Activated T-cell treated with anti-CD3 and anti-CD28 coated beads, Interleukin-2, amount 50 U/mL, for 24 hours (primary cell): ENCODE results near the gene LRRC36.

Experiments used
- DNase-seq: peaks from one replicate; pipeline ENCODE4 v3.0.0-alpha.2; 2020
- H3K27ac Mint-ChIP-seq: 2 replicates; pipeline ENCODE4 v1.8.0; 2020; ENCODE audit warnings: mild to moderate bottlenecking, mixed read lengths
- H3K27me3 Mint-ChIP-seq: 2 replicates; pipeline ENCODE4 v1.8.0; 2020; ENCODE audit warnings: mixed read lengths
- H3K36me3 Mint-ChIP-seq: 2 replicates; pipeline ENCODE4 v1.8.0; 2020; ENCODE audit warnings: low read depth, mixed read lengths
- H3K4me1 Mint-ChIP-seq: 2 replicates; pipeline ENCODE4 v1.8.0; 2020; ENCODE audit warnings: low read depth, mixed read lengths
- H3K4me3 Mint-ChIP-seq: 2 replicates; pipeline ENCODE4 v1.8.0; 2020; ENCODE audit warnings: mild to moderate bottlenecking, moderate library complexity, mixed read lengths
- H3K9me3 Mint-ChIP-seq: 2 replicates; pipeline ENCODE4 v1.8.0; 2020; ENCODE audit warnings: mixed read lengths

The LRRC36 gene

DNA sequence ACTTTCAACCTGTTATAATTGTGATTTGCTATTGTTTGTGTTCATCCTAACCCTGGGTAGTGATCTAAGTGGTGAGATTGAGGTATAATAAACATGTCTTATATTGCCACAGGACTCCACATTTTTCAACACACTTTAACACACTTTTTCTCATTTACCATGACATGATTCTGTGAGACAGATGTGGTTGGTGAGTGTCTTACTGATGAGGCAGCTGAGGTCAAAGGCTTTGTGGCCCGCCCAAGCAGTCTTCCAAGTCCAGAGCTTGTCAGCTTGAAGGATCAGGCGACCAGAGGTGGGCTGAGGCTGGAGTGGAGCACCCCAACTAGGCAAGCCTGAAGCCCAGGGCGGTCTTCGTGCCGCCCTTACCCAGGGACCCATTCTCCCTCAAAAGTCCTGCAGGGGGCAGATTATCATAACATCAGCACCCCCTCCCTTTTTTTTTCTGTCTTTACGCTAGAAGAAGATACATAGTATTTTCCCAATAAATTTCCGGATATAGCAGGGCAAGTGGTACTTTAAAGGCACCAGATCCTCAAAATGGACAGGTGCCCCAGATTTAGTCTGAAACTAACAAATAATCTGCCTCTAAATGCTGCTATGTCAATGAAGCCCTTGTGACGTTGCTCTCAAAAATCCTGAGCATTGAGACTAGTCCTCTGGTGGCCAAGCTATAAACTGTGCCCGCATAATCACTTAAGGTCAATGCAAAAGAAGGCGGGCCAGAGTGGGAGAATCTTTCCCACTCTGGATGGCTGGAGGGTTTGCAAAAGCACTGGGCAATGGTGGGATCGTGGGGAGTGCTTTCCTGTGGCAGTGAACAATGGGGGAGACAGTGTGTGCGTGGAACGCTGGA is 21.2 kb upstream of the LRRC36 start:
- peaks cover 5% of the 10 kb centered on the region for H3K27me3 Mint-ChIP-seq
- no peak for DNase-seq
- no peaks in the 10 kb centered on the region for H3K36me3 Mint-ChIP-seq
- no peak overlapping the region for H3K4me3 Mint-ChIP-seq
- H3K4me1 Mint-ChIP-seq: peaks cover 19% of the 10 kb centered on the region
- no peaks in the 10 kb centered on the region for H3K9me3 Mint-ChIP-seq
- H3K27ac Mint-ChIP-seq: no peak overlapping the region

DNA sequence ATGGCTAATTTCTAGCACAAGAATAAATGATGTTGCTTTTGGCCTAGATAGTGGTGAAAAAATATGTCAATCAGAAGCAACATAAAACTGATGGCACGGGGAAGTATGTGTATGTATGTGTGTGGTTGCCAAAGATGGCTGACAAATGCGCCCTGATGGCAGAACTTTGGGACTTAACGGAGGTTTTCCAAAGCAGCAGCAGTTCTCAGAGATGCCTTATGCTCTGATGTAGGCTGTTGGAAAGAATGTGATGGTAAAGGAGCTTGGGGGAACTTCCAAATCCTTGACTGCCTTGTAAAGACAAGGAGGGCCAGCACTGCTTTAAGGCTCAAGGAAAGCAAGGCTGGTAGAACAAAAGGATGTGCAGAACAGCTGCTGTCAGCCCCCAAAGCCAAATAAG is 16.1 kb upstream of the LRRC36 start:
- no peak for DNase-seq
- peak overlapping the region; percentile 96 for H3K27ac Mint-ChIP-seq
- no peak overlapping the region for H3K4me3 Mint-ChIP-seq
- H3K36me3 Mint-ChIP-seq: no peaks in the 10 kb centered on the region
- no peaks in the 10 kb centered on the region for H3K9me3 Mint-ChIP-seq
- peaks cover 2% of the 10 kb centered on the region for H3K27me3 Mint-ChIP-seq
- peaks cover 48% of the 10 kb centered on the region for H3K4me1 Mint-ChIP-seq

DNA sequence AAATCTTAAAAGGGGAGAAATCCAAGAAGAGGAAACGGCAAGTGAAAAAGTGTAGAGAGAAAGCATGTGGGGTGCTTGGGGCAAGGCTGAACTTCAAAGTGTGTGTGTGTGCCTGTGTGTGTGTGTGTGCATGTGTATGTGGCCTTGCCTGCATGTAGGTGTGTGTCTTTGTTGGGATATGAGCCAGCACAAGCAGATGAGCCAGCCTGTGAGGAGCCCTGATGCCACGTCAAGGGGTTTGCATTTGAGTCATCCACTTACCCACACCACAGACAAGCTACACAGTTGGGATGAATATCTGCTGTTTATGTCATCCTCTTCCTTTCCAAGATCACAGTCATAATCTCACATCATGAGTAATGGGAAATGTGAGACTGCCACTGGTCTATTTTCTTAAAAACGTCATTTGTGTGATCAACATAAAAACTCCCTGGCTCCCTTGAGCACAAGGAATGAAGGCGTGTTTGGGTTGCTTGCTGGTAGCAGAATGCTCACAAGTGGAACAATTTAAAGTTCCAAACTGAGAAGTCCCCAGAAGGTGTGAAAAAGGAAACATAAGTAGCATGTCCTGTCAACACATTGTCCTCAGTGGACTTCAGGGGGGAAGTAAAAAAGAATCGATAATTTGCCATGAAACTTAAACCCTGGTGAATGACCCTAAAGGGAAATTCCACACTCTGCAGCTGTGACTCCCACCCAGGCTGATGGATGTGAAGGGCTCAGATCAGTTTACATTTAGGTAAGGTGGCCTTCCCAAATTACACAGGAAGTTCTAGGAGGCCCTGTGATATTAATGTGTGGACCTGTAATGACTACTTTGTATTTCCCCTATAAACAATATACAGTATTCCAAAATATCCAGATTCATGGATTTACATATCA is 14.8 kb upstream of the LRRC36 start:
- peaks cover 48% of the 10 kb centered on the region for H3K4me1 Mint-ChIP-seq
- no peaks in the 10 kb centered on the region for H3K36me3 Mint-ChIP-seq
- H3K9me3 Mint-ChIP-seq: no peaks in the 10 kb centered on the region
- peak overlapping the region; percentile 43 for H3K4me3 Mint-ChIP-seq
- peak; percentile 81 for DNase-seq
- H3K27me3 Mint-ChIP-seq: peaks cover 5% of the 10 kb centered on the region
- peak overlapping the region; percentile 96 for H3K27ac Mint-ChIP-seq

DNA sequence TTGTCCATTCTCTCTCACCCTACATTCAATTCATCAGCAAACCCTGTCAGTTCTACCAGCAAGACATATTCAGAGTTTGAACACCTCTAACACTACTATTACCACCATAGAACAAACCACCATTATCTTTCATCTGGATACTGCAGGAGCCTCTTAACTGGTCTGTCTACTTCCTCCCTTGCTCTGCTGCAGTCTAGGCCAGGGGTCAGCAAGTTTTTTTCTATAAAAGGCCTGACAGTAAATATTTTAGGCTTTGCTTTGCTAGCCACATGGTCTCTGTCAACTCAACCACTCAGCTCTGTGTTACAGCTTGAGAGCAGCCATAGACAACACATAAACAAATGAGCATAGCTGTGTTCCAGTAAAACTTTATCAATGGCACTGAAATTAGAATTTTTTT is 13.9 kb upstream of the LRRC36 start:
- DNase-seq: no peak
- Mint-ChIP-seq H3K27ac (peak overlapping the region; percentile 96), H3K27me3 (peaks cover 8% of the 10 kb centered on the region), H3K36me3 (no peaks in the 10 kb centered on the region), H3K4me3 (peak overlapping the region; percentile 15), H3K9me3 (no peaks in the 10 kb centered on the region), H3K4me1 (peaks cover 48% of the 10 kb centered on the region)

DNA sequence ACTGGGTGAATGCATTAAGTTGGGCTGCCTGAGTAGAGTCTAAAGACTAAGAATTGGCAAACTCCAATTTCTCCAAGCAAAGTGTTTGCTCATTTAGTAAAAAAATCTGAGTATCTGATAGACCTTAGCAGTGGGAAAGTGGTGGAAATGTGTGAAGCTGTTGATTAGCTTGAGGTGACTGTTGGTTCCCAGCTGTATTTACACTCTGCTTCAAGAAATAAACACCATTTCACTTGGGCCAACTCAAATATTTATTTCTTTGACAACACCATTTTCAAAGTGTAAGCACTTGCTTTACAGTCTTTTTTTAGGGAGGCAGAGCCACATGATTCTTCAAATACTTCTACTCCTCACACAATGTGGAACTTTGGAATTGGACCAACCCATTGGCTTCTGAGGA is 8.8 kb upstream of the LRRC36 start:
- H3K9me3 Mint-ChIP-seq: no peaks in the 10 kb centered on the region
- H3K4me1 Mint-ChIP-seq: peaks cover 13% of the 10 kb centered on the region
- peaks cover 48% of the 10 kb centered on the region for H3K27me3 Mint-ChIP-seq
- no peak for DNase-seq
- no peak overlapping the region for H3K27ac Mint-ChIP-seq
- H3K36me3 Mint-ChIP-seq: no peaks in the 10 kb centered on the region
- no peak overlapping the region for H3K4me3 Mint-ChIP-seq

DNA sequence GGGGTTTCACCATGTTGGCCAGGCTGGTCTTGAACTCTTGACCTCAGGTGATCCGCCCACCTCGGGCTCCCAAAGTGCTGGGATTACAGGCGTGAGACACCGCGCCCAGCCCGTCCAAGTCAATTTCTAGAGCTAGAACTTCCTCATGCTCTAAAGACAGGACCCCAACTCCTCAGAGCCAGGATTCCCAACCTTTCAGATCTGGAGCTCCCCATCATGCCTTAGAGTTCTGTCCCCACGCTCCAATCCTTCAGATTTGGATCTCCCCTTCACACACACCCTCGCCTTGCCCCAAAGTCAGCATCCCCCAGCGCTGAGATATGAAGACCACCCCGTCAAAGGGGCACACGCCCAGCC is 522 bp upstream of the LRRC36 start:
- H3K27ac Mint-ChIP-seq: peak overlapping the region; percentile 48
- H3K4me1 Mint-ChIP-seq: peaks cover 10% of the 10 kb centered on the region
- H3K9me3 Mint-ChIP-seq: no peaks in the 10 kb centered on the region
- H3K36me3 Mint-ChIP-seq: no peaks in the 10 kb centered on the region
- no peak for DNase-seq
- peak overlapping the region; percentile 81 for H3K4me3 Mint-ChIP-seq
- peaks cover 45% of the 10 kb centered on the region for H3K27me3 Mint-ChIP-seq

DNA sequence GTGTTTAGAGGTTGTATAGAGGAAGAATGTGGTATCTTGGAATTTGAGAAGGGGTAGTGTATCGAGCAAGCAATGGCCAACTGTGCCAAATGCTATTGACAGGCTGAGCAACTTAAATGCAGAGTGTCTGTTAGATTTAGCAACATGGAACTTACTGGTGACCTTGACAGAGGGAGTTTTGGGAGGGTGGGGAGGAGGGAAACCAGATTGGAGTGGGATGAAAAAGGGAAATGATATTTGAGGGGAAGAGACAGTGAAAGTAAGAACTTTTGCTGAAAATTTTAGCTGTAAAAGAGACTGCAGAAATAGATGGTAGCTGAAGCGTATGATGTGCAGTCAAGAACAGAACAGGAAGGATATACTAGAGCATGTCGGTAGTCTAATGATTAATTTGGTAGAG is 1.1 kb downstream of the LRRC36 start:
- Mint-ChIP-seq H3K9me3 (no peaks in the 10 kb centered on the region), H3K27me3 (peaks cover 33% of the 10 kb centered on the region), H3K4me1 (peaks cover 10% of the 10 kb centered on the region), H3K4me3 (no peak overlapping the region), H3K27ac (no peak overlapping the region), H3K36me3 (no peaks in the 10 kb centered on the region)
- no peak for DNase-seq

DNA sequence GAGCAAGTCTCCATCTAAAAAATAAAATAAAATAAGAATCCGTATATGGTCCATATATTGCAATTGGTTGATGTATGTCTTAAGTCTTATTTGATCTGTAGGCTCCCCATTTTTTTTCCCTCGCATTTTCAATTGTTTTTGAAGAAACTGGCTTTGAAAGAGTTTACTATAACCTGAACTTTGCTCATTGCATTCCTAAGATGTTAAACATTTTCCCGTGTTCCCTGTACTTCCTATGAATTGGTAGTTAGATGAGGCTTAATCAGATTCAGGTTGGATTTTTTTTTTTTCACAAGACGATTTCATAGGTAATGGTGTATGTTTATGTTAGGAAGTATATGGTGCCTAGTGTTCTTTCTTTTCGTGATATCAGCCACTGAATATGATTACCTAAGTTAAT is 3.3 kb downstream of the LRRC36 start:
- peaks cover 4% of the 10 kb centered on the region for H3K9me3 Mint-ChIP-seq
- no peak overlapping the region for H3K27ac Mint-ChIP-seq
- no peaks in the 10 kb centered on the region for H3K36me3 Mint-ChIP-seq
- peaks cover 18% of the 10 kb centered on the region for H3K27me3 Mint-ChIP-seq
- no peak for DNase-seq
- peaks cover 8% of the 10 kb centered on the region for H3K4me1 Mint-ChIP-seq
- no peak overlapping the region for H3K4me3 Mint-ChIP-seq

DNA sequence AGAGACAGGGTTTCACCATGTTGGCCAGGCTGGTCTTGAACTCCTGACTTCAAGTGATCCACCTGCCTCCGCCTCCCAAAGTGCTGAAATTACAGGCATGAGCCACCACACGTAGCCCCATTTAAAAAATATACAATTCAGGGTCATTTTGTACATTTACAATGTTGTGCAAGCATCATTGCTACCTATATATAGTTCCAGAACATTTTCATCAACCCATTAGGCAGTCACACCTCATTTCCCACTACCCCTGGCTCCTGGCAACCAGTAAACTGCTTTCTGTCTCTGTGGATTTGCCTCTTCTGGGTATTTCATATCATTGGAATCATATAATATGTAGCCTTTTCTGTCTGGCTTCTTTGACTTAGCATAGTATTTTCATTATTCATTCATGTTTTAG is 6.7 kb downstream of the LRRC36 start:
- Mint-ChIP-seq H3K4me3 (no peak overlapping the region), H3K27me3 (peaks cover 6% of the 10 kb centered on the region), H3K36me3 (no peaks in the 10 kb centered on the region), H3K4me1 (no peaks in the 10 kb centered on the region), H3K9me3 (peaks cover 9% of the 10 kb centered on the region), H3K27ac (no peak overlapping the region)
- DNase-seq: no peak

DNA sequence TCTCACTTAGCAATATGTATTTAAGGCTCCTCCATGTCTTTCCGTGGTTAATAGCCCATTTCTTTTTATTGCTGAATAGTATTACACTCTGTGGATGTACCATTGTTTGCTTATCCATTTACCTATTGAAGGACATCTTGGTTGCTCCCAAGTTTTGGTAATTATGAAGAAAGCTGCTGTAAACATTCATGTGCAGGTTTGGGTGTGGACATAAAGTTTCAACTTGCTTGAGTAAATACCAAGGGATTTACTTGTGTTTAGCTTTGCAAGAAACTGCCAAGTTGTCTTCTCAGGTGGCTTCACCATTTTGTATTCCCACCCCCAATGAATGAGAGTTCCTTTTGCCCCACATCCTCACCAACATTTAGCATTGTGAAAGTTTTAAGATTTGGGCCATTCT is 9.5 kb downstream of the LRRC36 start:
- Mint-ChIP-seq H3K4me1 (no peaks in the 10 kb centered on the region), H3K36me3 (no peaks in the 10 kb centered on the region), H3K27me3 (peaks cover 13% of the 10 kb centered on the region), H3K9me3 (peaks cover 9% of the 10 kb centered on the region), H3K27ac (no peak overlapping the region), H3K4me3 (no peak overlapping the region)
- no peak for DNase-seq

DNA sequence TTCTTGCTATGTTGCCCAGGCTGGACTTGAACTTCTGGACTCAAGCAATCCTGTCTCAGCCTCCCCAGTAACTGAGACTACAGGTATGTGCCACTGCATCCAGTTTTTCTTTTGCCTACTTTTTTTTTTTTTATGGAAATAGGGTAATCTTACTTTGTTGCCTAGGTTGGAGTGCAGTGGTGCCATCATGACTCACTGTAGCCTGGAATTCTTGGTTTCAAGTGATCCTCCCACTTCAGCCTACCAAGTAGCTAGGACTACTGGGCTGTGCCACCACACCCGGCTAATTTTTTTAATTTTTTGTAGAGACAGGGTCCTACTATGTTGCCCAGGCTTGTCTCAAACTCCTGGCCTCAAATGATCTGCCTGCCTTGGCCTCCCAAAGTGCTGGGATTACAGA is 10.0 kb downstream of the LRRC36 start:
- Mint-ChIP-seq H3K27me3 (peaks cover 16% of the 10 kb centered on the region), H3K9me3 (peaks cover 9% of the 10 kb centered on the region), H3K4me3 (no peak overlapping the region), H3K4me1 (no peaks in the 10 kb centered on the region), H3K27ac (no peak overlapping the region), H3K36me3 (no peaks in the 10 kb centered on the region)
- DNase-seq: no peak

DNA sequence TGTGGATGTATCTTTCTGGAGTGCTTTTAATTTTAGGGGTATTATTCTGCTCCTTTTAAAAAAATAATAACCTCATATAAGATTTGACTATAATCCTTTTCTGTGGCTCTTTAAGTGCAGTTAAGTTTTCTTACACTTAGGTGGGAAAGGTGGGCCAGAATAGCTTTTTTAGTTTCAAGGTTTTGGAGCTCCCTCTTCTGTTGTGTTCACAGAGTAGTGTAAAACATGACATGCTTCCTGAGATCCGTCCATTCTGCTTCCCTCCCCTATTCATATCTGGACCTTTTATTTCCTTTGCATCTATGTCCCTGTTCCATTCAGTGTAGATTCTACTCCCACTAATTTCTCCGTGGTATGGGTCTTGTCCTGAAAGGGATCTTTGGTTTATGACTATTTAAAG is 12.8 kb downstream of the LRRC36 start:
- Mint-ChIP-seq H3K27ac (no peak overlapping the region), H3K4me3 (no peak overlapping the region), H3K27me3 (peaks cover 14% of the 10 kb centered on the region), H3K9me3 (peaks cover 9% of the 10 kb centered on the region), H3K36me3 (no peaks in the 10 kb centered on the region), H3K4me1 (no peaks in the 10 kb centered on the region)
- no peak for DNase-seq

DNA sequence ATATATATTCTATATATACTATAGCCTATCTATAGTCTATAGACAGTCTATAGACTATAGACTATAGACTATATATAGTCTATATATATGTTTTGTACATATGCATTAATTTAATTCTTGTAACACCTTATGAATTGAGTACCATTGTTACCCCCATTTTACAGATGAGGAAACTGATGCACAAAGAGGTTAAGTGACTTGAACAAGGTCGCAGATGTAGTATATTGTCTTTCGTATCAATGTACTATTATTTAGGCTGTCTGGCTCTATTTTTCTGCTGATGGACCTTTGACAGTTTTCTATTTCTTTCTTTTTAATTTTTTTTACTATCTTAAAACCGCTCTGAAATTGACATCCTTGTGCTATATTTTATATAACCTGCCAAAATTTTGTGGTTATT is 14.6 kb downstream of the LRRC36 start:
- Mint-ChIP-seq H3K27ac (no peak overlapping the region), H3K36me3 (no peaks in the 10 kb centered on the region)
- no peak for DNase-seq

DNA sequence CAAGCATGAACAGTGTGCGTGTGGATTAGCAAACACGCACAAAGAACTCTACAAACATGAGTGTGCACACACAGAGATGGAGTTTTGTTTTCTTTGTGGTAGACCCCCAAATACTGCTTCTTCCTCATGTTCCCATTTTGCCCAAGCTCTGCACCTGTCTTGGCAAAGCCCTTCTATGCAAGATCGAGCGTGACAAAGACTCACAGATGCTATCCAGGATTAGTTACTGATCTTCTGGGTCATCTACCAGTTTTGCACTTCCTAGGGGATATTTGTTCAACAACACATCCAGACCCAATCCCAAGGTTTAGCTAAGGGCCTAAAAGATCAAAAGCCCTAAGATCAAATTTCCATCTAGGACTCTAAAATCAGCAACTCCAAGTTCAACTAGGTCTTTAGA is 16.0 kb downstream of the LRRC36 start:
- Mint-ChIP-seq H3K4me1 (no peaks in the 10 kb centered on the region), H3K27me3 (peaks cover 12% of the 10 kb centered on the region), H3K9me3 (no peaks in the 10 kb centered on the region), H3K4me3 (no peak overlapping the region), H3K27ac (no peak overlapping the region), H3K36me3 (no peaks in the 10 kb centered on the region)
- DNase-seq: no peak

More for the DNA sequence above, 14.6 kb downstream of the LRRC36 start:
- no peaks in the 10 kb centered on the region for H3K4me1 Mint-ChIP-seq
- H3K27me3 Mint-ChIP-seq: peaks cover 14% of the 10 kb centered on the region
- H3K4me3 Mint-ChIP-seq: no peak overlapping the region
- no peaks in the 10 kb centered on the region for H3K9me3 Mint-ChIP-seq

DNA sequence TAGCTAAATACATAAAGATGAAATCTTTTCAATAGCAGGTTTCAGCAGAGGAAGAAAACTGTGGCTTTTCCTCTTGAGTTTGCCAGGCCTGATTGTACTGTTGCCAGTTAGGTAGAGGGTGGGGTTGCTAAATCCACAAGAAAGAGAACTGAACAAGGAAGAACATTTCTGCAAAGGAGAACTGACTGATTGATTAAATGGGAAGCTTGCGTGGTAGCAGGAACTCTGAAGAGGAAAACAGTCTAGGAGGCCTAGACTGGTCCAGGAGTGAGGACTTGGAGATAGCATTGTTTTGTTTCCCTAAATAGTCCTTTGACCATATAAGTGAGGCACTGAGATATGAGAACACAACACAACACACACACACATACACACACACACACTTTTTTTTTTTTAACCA is 18.8 kb downstream of the LRRC36 start:
- no peak overlapping the region for H3K4me3 Mint-ChIP-seq
- no peak overlapping the region for H3K27ac Mint-ChIP-seq
- H3K36me3 Mint-ChIP-seq: no peaks in the 10 kb centered on the region
- H3K27me3 Mint-ChIP-seq: peaks cover 4% of the 10 kb centered on the region
- H3K4me1 Mint-ChIP-seq: no peaks in the 10 kb centered on the region
- no peak for DNase-seq
- no peaks in the 10 kb centered on the region for H3K9me3 Mint-ChIP-seq
